ENCODE data around the gene GPRIN1.

DNA sequence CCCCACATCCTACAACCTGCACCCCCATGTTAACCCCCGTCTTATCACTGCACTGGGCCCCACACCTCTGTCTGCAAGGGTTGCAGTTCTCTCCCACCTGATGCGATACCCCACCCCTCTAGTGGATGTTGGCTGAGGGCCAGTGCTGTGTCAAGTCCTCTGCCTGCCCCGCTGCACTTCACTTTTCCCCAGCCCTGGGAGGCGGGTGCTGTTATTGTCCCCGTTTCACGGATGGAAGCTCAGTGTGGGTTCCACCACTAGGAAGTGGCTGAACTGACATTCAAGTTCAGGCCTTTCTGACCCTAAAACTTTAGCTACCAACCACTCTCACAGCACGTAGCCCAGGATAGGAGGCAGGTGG, 16.9 kb upstream of the GPRIN1 start:
- TF ChIP-seq, protein P1, sequence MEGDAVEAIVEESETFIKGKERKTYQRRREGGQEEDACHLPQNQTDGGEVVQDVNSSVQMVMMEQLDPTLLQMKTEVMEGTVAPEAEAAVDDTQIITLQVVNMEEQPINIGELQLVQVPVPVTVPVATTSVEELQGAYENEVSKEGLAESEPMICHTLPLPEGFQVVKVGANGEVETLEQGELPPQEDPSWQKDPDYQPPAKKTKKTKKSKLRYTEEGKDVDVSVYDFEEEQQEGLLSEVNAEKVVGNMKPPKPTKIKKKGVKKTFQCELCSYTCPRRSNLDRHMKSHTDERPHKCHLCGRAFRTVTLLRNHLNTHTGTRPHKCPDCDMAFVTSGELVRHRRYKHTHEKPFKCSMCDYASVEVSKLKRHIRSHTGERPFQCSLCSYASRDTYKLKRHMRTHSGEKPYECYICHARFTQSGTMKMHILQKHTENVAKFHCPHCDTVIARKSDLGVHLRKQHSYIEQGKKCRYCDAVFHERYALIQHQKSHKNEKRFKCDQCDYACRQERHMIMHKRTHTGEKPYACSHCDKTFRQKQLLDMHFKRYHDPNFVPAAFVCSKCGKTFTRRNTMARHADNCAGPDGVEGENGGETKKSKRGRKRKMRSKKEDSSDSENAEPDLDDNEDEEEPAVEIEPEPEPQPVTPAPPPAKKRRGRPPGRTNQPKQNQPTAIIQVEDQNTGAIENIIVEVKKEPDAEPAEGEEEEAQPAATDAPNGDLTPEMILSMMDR (IDR thresholded peaks at IDR 0.05; ENCODE audit: low read depth, low read length, poor library complexity, severe bottlenecking) = no peak
- TF ChIP-seq EZH2phosphoT487 (IDR thresholded peaks at IDR 0.05; ENCODE audit: borderline replicate concordance, low read length) = no peak

All from DOHH2 (cell line).